ENCODE measurements around the gene SEMA3A. TPM values are rescaled to one million over a fixed set of nuclear protein-coding genes. Genes with fewer than 3 reads are reported as not detected.

Gene SEMA3A
- total and polyA plus RNA-seq, 2 of the 13 experiments (the other 11 are each of a cell fraction or from before 2014, with no cell fraction given), result 0.29 to 1.2 TPM

GRCh38 chr7:84175461-84175860, 19.1 kb downstream of the SEMA3A start:
- POLR2A ChIA-PET, result no interaction called here

More at GRCh38 chr7:84175461-84175860, 19.1 kb downstream of the SEMA3A start:
- Histone ChIP-seq H4K20me1 (ENCODE audit: insufficient read depth, low read length) (no peaks in the 10 kb centered on the region), H3K79me2 (ENCODE audit: insufficient read depth, low read length) (no peaks in the 10 kb centered on the region), H2AFZ (ENCODE audit: low read length) (no peak overlapping the region), H3K36me3 (replicated peaks in 1 of 2; ENCODE audit: control insufficient read depth in 1 of 2, insufficient read depth in 2 of 2, low read length in 2 of 2) (no peaks in the 10 kb centered on the region), H3K4me3 (replicated peaks in 1 of 3; ENCODE audit: insufficient read depth in 1 of 3, low read depth in 2 of 3, low read length in 3 of 3) (no peak overlapping the region), H3K27me3 (ENCODE audit: control insufficient read depth in 1 of 2, insufficient read depth in 2 of 2, low read length in 2 of 2) (no peaks in the 10 kb centered on the region), H3K27ac (ENCODE audit: extremely low read length, insufficient read depth, low read length) (no peak overlapping the region), H3K9ac (ENCODE audit: insufficient read depth, low read depth, low read length) (no peak overlapping the region), H3K9me3 (ENCODE audit: low read length) (no peaks in the 10 kb centered on the region), H3K4me2 (ENCODE audit: low read depth, low read length) (no peak overlapping the region), H3K4me1 (ENCODE audit: insufficient read depth, low read length) (no peaks in the 10 kb centered on the region)
- TF ChIP-seq ATF7 (IDR thresholded peaks at IDR 0.05) (no peak), ATF7 (CRISPR knock-in tag; IDR thresholded peaks at IDR 0.05) (no peak), ZFP91 (CRISPR knock-in tag; IDR thresholded peaks at IDR 0.05; ENCODE audit: borderline replicate concordance) (no peak), ATF3 (CRISPR knock-in tag; IDR thresholded peaks at IDR 0.05) (no peak), ZNF776 (CRISPR knock-in tag; IDR thresholded peaks at IDR 0.05) (no peak), ZNF773 (CRISPR knock-in tag; IDR thresholded peaks at IDR 0.05; ENCODE audit: borderline replicate concordance) (no peak), SYNCRIP (IDR thresholded peaks at IDR 0.05; ENCODE audit: insufficient read depth, low read depth, low read length) (no peak), NCOA2 (CRISPR knock-in tag; IDR thresholded peaks at IDR 0.05) (no peak)
- TF ChIP-seq, protein P1, sequence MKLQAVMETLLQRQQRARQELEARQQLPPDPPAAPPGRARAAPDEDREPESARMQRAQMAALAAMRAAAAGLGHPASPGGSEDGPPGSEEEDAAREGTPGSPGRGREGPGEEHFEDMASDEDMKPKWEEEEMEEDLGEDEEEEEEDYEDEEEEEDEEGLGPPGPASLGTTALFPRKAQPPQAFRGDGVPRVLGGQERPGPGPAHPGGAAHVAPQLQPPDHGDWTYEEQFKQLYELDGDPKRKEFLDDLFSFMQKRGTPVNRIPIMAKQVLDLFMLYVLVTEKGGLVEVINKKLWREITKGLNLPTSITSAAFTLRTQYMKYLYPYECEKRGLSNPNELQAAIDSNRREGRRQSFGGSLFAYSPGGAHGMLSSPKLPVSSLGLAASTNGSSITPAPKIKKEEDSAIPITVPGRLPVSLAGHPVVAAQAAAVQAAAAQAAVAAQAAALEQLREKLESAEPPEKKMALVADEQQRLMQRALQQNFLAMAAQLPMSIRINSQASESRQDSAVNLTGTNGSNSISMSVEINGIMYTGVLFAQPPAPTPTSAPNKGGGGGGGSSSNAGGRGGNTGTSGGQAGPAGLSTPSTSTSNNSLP (IDR thresholded peaks at IDR 0.05; ENCODE audit: low read depth, low read length), result no peak
- in situ Hi-C loops (cut with HindIII; ENCODE audit: extremely low pct_ligation_motif_present, low pct_unique_long_range_greater_than_20kb) (no loop called here), intact Hi-C loops (cut with micrococcal nuclease; ENCODE audit: unreplicated experiment) (no loop called here)
- BruUV-seq (replicated peaks), result no TSS peak
- 61% methylated on average over 2 of the region's 2 CpGs for WGBS (ENCODE audit: low lambda C conversion rate)
- no peak for FAIRE-seq
- DNase-seq (ENCODE audit: low spot score), result no peak
- ATAC-seq, result no peak
- CTCF ChIA-PET (ENCODE audit: low intra/inter-chr PET ratio, low total read pairs), result no interaction called here
